Activated CD8-positive, alpha-beta memory T cell treated with anti-CD3 and anti-CD28 coated beads, Interleukin-2, amount 10 ng/mL, durations not matched to agents 7 days and 5 days (primary cell): Measurements from ENCODE around the gene NKD1. TPM values are rescaled to one million over a fixed set of nuclear protein-coding genes. Genes with fewer than 3 reads are reported as not detected.

ENCODE experiments used
- ATAC-seq: fragments of 150-1000 bp; cut with Tn5 transposase; one replicate; pipeline ENCODE4 v1.10.0; 2021; ENCODE audit warnings: moderate library complexity
- CTCF ChIA-PET: fragments of 350-600 bp; sonication (Branson Sonifier 250); formaldehyde crosslinking; loops from one replicate; lab custom pipeline; 2021; ENCODE audit warnings: antibody characterized with exemption; lab: Charles Lee
- DNase-seq: peaks from one replicate; pipeline ENCODE4 v3.0.0-alpha.2; 2020
- H3K27ac Mint-ChIP-seq: one replicate; pipeline ENCODE4 v1.8.0; 2021; ENCODE audit warnings: mild to moderate bottlenecking, mixed read lengths
- H3K27me3 Mint-ChIP-seq: one replicate; pipeline ENCODE4 v1.8.0; 2021; ENCODE audit warnings: mixed read lengths
- H3K36me3 Mint-ChIP-seq: one replicate; pipeline ENCODE4 v1.8.0; 2021; ENCODE audit warnings: mild to moderate bottlenecking, mixed read lengths
- H3K4me1 Mint-ChIP-seq: one replicate; pipeline ENCODE4 v1.8.0; 2021; ENCODE audit warnings: mixed read lengths
- H3K4me3 Mint-ChIP-seq: one replicate; pipeline ENCODE4 v1.8.0; 2021; ENCODE audit warnings: mild to moderate bottlenecking, moderate library complexity, mixed read lengths
- H3K9me3 Mint-ChIP-seq: one replicate; pipeline ENCODE4 v1.8.0; 2022; ENCODE audit warnings: low read depth, mixed read lengths
- total RNA-seq, 2 experiments: library from RNA; stranded (reverse); gene quantifications; one replicate each; pipeline ENCODE4 v1.2.3, GENCODE V29; 2021

Gene NKD1
- total RNA-seq, 2 experiments from 2014 or later = 0.33 to 2.1 TPM

DNA sequence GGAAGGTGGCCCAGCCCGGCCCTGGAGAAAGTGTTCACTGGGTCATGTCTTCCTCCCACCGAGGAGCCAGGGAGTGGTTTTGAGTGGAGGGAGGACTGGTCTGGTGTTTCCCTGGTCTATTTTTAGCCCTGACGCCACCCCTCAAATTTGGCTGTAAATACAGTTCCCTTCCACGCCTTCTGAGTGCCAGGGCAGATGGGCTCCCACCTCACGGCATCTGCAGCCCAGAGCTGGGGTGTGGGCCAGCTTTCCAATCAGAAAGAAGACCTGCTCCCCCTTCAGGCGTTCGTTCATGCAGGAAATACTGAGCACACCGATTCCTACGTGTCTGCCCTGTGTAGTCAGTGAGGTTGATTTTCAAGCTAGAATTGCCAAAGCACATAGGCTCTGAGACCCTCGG, 79.2 kb downstream of the NKD1 start:
- peak; percentile 52 for DNase-seq
- CTCF ChIA-PET = interaction anchor here (0.7 to 1.5 kb wide), 5 partner anchors 8 to 300 kb away, joined by 3 to 4 read pairs (median 3); no protein-coding TSS in a partner anchor
- H3K36me3 Mint-ChIP-seq = no peaks in the 10 kb centered on the region
- no peak overlapping the region for H3K4me3 Mint-ChIP-seq
- ATAC-seq = peak; percentile 70
- peaks cover 13% of the 10 kb centered on the region for H3K4me1 Mint-ChIP-seq
- peak overlapping the region; percentile 33 for H3K27ac Mint-ChIP-seq
- no peaks in the 10 kb centered on the region for H3K27me3 Mint-ChIP-seq
- H3K9me3 Mint-ChIP-seq = no peaks in the 10 kb centered on the region

GRCh38 chr16:50628156-50628802, 80.1 kb downstream of the NKD1 start:
- H3K9me3 Mint-ChIP-seq = no peaks in the 10 kb centered on the region
- ATAC-seq (no peak), DNase-seq (no peak)
- CTCF ChIA-PET = interaction anchor here (0.7 to 1.5 kb wide), 4 partner anchors 9 to 301 kb away, joined by 3 to 4 read pairs (median 3); no protein-coding TSS in a partner anchor
- no peaks in the 10 kb centered on the region for H3K36me3 Mint-ChIP-seq
- no peak overlapping the region for H3K27ac Mint-ChIP-seq
- H3K4me1 Mint-ChIP-seq = peaks cover 13% of the 10 kb centered on the region
- H3K27me3 Mint-ChIP-seq = no peaks in the 10 kb centered on the region
- no peak overlapping the region for H3K4me3 Mint-ChIP-seq

- CTCF ChIA-PET = no interaction called here
Observed at GRCh38 chr16:50629334-50629733, 81.1 kb downstream of the NKD1 start.

GRCh38 chr16:50630394-50631020, 82.3 kb downstream of the NKD1 start:
- DNase-seq = no peak
- Mint-ChIP-seq H3K4me1 (peaks cover 13% of the 10 kb centered on the region), H3K36me3 (no peaks in the 10 kb centered on the region), H3K27me3 (no peaks in the 10 kb centered on the region), H3K4me3 (no peak overlapping the region), H3K9me3 (no peaks in the 10 kb centered on the region), H3K27ac (no peak overlapping the region)
- ATAC-seq = no peak
- CTCF ChIA-PET = interaction anchor here (0.8 kb wide), 1 partner anchor 21 kb away, joined by 3 read pairs; no protein-coding TSS in a partner anchor

More at GRCh38 chr16:50629334-50629733, 81.1 kb downstream of the NKD1 start:
- H3K4me3 Mint-ChIP-seq = no peak overlapping the region
- ATAC-seq (no peak), DNase-seq (no peak)
- H3K4me1 Mint-ChIP-seq = peaks cover 13% of the 10 kb centered on the region
- no peak overlapping the region for H3K27ac Mint-ChIP-seq
- no peaks in the 10 kb centered on the region for H3K36me3 Mint-ChIP-seq
- H3K27me3 Mint-ChIP-seq = no peaks in the 10 kb centered on the region
- no peaks in the 10 kb centered on the region for H3K9me3 Mint-ChIP-seq

DNA sequence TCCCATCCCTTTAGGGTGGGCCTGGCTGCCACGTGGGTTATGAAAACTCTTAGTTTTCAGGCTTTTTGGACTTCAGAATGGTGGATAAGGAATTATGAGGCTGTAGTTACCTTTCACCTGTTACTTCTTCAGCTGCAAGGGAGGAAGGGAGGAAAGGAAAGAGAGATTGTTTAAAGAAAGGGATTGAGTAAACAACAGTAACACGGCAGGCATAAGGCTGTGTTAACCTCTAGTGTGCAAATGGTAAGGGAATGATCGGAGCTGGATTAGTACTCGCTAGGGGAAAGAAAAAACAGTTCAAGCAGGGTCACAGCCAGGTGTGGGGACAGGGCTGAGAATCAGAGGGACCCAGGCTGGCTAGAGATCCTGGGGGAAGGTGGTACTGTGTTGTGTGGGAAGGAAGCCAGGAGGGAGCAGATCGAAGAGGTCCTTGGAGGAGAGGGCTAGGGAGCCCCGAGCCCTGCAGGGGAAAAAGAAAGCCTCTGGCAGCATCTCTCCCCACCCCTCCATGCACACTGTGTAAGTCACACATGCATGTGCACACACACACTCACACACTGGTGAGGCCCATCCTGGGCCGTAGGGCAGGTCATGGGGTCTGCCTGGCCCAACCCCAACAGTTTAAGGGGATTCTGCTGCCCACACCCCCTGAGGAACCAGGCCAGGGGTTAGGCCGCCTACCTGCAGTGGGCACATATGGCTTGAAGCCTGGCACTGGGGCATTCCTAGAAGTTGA, 83.2 kb downstream of the NKD1 start:
- H3K4me1 Mint-ChIP-seq = peaks cover 16% of the 10 kb centered on the region
- no peaks in the 10 kb centered on the region for H3K36me3 Mint-ChIP-seq
- ATAC-seq = no peak

DNA sequence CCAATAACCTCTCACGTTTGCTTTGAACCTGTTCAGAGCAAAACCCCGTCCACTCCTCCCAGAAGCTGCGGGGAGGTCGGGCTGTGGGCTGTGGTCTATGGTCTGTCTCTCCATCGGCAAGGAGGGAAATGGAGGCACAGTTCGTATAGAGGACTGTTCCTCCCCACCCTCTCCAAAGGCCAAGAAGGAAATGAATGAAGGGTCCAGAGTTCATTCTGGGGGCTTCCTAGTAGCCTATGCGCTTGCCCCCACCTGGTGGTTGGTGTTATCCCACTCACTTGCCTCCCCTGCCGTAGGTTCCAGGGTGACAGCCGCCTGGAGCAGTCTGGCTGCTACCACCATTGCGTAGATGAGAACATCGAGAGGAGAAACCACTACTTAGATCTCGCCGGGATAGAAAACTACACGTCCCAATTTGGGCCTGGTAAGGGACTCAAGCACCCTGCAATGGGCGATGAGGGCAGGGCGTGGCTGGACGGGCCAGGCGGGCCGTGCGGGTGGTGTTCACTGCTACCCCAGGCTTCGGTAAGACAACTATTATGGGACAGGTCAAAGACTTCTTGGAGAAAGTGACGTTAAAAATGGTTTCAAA, 83.9 kb downstream of the NKD1 start:
- CTCF ChIA-PET = no interaction called here
- Mint-ChIP-seq H3K4me1 (peaks cover 10% of the 10 kb centered on the region), H3K4me3 (no peak overlapping the region), H3K36me3 (no peaks in the 10 kb centered on the region), H3K27me3 (no peaks in the 10 kb centered on the region), H3K27ac (no peak overlapping the region), H3K9me3 (no peaks in the 10 kb centered on the region)
- no peak for ATAC-seq
- no peak for DNase-seq

More for the DNA sequence above, 83.2 kb downstream of the NKD1 start:
- CTCF ChIA-PET = no interaction called here
- no peak for DNase-seq
- no peaks in the 10 kb centered on the region for H3K9me3 Mint-ChIP-seq
- no peaks in the 10 kb centered on the region for H3K27me3 Mint-ChIP-seq
- no peak overlapping the region for H3K4me3 Mint-ChIP-seq
- no peak overlapping the region for H3K27ac Mint-ChIP-seq

DNA sequence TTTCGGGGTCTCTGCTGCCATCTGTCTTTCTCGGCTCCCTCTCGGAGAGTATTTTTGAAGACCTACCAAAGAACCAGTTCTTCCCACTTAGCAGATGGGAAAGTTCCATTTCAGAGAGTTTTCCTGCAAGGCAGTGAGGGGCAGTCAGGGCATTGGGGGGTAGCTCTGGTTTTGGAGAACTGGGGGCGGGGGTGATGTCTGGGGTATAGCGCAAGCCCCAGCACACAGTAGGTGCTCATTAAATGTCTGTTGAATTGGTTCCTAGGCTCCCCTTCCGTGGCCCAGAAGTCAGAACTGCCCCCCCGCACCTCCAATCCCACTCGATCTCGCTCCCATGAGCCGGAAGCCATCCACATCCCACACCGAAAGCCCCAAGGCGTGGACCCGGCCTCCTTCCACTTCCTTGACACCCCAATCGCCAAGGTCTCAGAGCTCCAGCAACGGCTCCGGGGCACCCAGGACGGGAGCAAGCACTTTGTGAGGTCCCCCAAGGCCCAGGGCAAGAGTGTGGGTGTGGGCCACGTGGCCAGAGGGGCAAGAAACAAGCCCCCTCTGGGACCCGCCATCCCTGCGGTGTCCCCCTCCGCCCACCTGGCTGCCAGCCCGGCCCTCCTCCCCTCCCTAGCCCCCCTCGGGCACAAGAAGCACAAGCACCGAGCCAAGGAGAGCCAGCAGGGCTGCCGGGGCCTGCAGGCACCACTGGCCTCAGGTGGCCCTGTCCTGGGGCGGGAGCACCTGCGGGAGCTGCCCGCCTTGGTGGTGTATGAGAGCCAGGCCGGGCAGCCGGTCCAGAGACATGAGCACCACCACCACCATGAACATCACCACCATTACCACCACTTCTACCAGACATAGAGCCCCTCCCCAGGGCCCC, 85.0 kb downstream of the NKD1 start:
- no peaks in the 10 kb centered on the region for H3K36me3 Mint-ChIP-seq
- H3K4me3 Mint-ChIP-seq = no peak overlapping the region
- H3K4me1 Mint-ChIP-seq = peaks cover 3% of the 10 kb centered on the region
- no peaks in the 10 kb centered on the region for H3K9me3 Mint-ChIP-seq
- no peak overlapping the region for H3K27ac Mint-ChIP-seq
- H3K27me3 Mint-ChIP-seq = no peaks in the 10 kb centered on the region
- CTCF ChIA-PET = interaction anchor here (4.0 kb wide), 1 partner anchor 33 kb away, joined by 18 read pairs; no protein-coding TSS in a partner anchor
- DNase-seq (no peak), ATAC-seq (no peak)

GRCh38 chr16:50634090-50634489, 85.9 kb downstream of the NKD1 start:
- no peaks in the 10 kb centered on the region for H3K27me3 Mint-ChIP-seq
- no peak overlapping the region for H3K27ac Mint-ChIP-seq
- CTCF ChIA-PET = interaction anchor here (4.0 kb wide), 1 partner anchor 32 kb away, joined by 18 read pairs; no protein-coding TSS in a partner anchor
- no peak overlapping the region for H3K4me3 Mint-ChIP-seq
- H3K9me3 Mint-ChIP-seq = no peaks in the 10 kb centered on the region
- H3K36me3 Mint-ChIP-seq = no peaks in the 10 kb centered on the region
- DNase-seq = no peak
- ATAC-seq = no peak
- H3K4me1 Mint-ChIP-seq = peaks cover 3% of the 10 kb centered on the region

- H3K27me3 Mint-ChIP-seq = no peaks in the 10 kb centered on the region
- H3K4me1 Mint-ChIP-seq = peaks cover 3% of the 10 kb centered on the region
- H3K4me3 Mint-ChIP-seq = no peak overlapping the region
- H3K9me3 Mint-ChIP-seq = no peaks in the 10 kb centered on the region
- DNase-seq = no peak
- CTCF ChIA-PET = interaction anchor here (0.9 to 4.0 kb wide), 2 partner anchors 31 to 171 kb away, joined by 3 to 18 read pairs; no protein-coding TSS in a partner anchor
- H3K27ac Mint-ChIP-seq = no peak overlapping the region
- no peaks in the 10 kb centered on the region for H3K36me3 Mint-ChIP-seq
- no peak for ATAC-seq
Observed at GRCh38 chr16:50634947-50635346, 86.8 kb downstream of the NKD1 start.

GRCh38 chr16:50635505-50636392, 87.6 kb downstream of the NKD1 start:
- ATAC-seq (peak; percentile 27), DNase-seq (peak; percentile 55)

GRCh38 chr16:50636753-50637374, 88.7 kb downstream of the NKD1 start:
- CTCF ChIA-PET = interaction anchor here (1.1 to 4.0 kb wide), 2 partner anchors 29 to 169 kb away, joined by 5 to 18 read pairs; no protein-coding TSS in a partner anchor
- Mint-ChIP-seq H3K36me3 (no peaks in the 10 kb centered on the region), H3K4me1 (peaks cover 3% of the 10 kb centered on the region), H3K27ac (no peak overlapping the region), H3K27me3 (no peaks in the 10 kb centered on the region), H3K4me3 (no peak overlapping the region), H3K9me3 (no peaks in the 10 kb centered on the region)
- DNase-seq (no peak), ATAC-seq (no peak)

More at GRCh38 chr16:50635505-50636392, 87.6 kb downstream of the NKD1 start:
- H3K4me3 Mint-ChIP-seq = no peak overlapping the region
- no peaks in the 10 kb centered on the region for H3K36me3 Mint-ChIP-seq
- H3K27ac Mint-ChIP-seq = no peak overlapping the region
- no peaks in the 10 kb centered on the region for H3K9me3 Mint-ChIP-seq
- CTCF ChIA-PET = interaction anchor here (0.9 to 4.0 kb wide), 3 partner anchors 30 to 171 kb away, joined by 3 to 18 read pairs (median 5); no protein-coding TSS in a partner anchor
- H3K27me3 Mint-ChIP-seq = no peaks in the 10 kb centered on the region
- peaks cover 3% of the 10 kb centered on the region for H3K4me1 Mint-ChIP-seq
